ENCODE measurements around the gene FLYWCH1. TPM values are rescaled to one million over a fixed set of nuclear protein-coding genes. Genes with fewer than 3 reads are reported as not detected.

FLYWCH1 gene
- total and polyA plus RNA-seq, 2 donors (not counting 3 experiments of a cell fraction or from before 2014, with no cell fraction given) = 32.0 to 51.2 TPM

DNA sequence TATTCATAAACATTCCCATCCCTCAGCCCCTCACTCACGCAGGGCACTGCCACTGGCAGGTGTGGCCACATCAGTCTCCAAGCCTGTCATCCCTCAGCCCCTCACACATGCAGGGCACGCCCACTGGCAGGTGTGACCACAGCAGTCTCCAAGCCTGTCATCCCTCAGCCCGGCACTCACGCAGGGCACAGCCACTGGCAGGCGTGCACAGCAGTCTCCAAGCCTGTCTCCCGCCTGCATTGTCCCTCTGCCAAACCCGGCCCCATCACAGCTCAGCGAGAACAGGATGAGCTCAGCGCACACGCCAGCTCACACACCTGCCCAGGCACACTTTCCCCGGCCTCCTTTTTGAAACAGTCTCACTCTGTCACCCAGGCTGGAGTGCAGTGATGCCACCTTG is 40.9 kb downstream of the FLYWCH1 start:
- Histone ChIP-seq H3K4me2 (ENCODE audit: insufficient read depth, low read length) (no peak overlapping the region), H3K4me1 (ENCODE audit: control insufficient read depth, extremely low read depth, insufficient read depth, low read length) (no peaks in the 10 kb centered on the region), H3K9ac (replicated peaks; ENCODE audit: extremely low read depth, insufficient read depth, low read length) (no peak overlapping the region), H3K4me3 (replicated peaks in 1 of 3; ENCODE audit: insufficient read depth in 1 of 3, low read depth in 1 of 3, low read length in 3 of 3) (no peak overlapping the region), H3K36me3 (ENCODE audit: control insufficient read depth in 2 of 2, extremely low read depth in 1 of 2, insufficient read depth in 2 of 2, low read length in 2 of 2) (no peaks in the 10 kb centered on the region), H3K9me1 (replicated peaks; ENCODE audit: control insufficient read depth, extremely low read depth, insufficient read depth, low read length) (no peaks in the 10 kb centered on the region), H3K27ac (ENCODE audit: insufficient read depth, low read depth, low read length) (no peak overlapping the region), H2AFZ (ENCODE audit: low read depth, low read length) (no peak overlapping the region), H3K27me3 (ENCODE audit: control insufficient read depth in 2 of 2, insufficient read depth in 2 of 2, low read length in 2 of 2) (no peaks in the 10 kb centered on the region), H3K79me2 (ENCODE audit: control insufficient read depth, insufficient read depth, low read length) (no peaks in the 10 kb centered on the region), H4K20me1 (replicated peaks; ENCODE audit: control insufficient read depth, extremely low read depth, insufficient read depth, low read length) (no peaks in the 10 kb centered on the region), H3K9me3 (replicated peaks; ENCODE audit: control insufficient read depth, insufficient read depth, low read length) (no peaks in the 10 kb centered on the region)
- TF ChIP-seq EZH2 (IDR thresholded peaks at IDR 0.05; ENCODE audit: borderline replicate concordance, low read depth, low read length, severe bottlenecking) (no peak), MAX (IDR thresholded peaks at IDR 0.05; ENCODE audit: insufficient read depth, insufficient read length) (no peak), GATA2 (IDR thresholded peaks at IDR 0.05; ENCODE audit: insufficient read depth, insufficient read length, low read depth, low read length) (no peak), JUN (IDR thresholded peaks at IDR 0.05; ENCODE audit: borderline replicate concordance, insufficient read depth, insufficient read length, low read depth) (no peak), MYC (IDR thresholded peaks at IDR 0.05; ENCODE audit: low read depth, low read length) (no peak), POLR2AphosphoS5 (IDR thresholded peaks at IDR 0.05; ENCODE audit: insufficient read depth, low read depth, low read length) (no peak), FOS (IDR thresholded peaks at IDR 0.05; ENCODE audit: borderline replicate concordance, insufficient read depth, low read length) (no peak), POLR2A (IDR thresholded peaks at IDR 0.05; ENCODE audit: low read depth, low read length) (no peak)
- intact Hi-C loops (cut with micrococcal nuclease) (no loop called here), dilution Hi-C loops (cut with MboI; ENCODE audit: extremely low pct_ligation_motif_present, low sequenced_read_pairs) (no loop called here)
- POLR2A ChIA-PET = no interaction called here
- no TSS peak for BruUV-seq (replicated peaks)
- CTCF ChIA-PET = interaction anchor here (1.5 kb wide), 1 partner anchor 26 kb away, joined by 6 read pairs; no protein-coding TSS in a partner anchor
- FAIRE-seq = no peak
- DNase-seq (ENCODE audit: low read depth, low spot score) = no peak

All from endothelial cell of umbilical vein (primary cell).